Kidney (tissue), 14 donors: ENCODE results near the gene PCDHA3. TPM values are rescaled to one million over a fixed set of nuclear protein-coding genes. Genes with fewer than 3 reads are reported as not detected.
A peak's percentile ranks its signal among the peaks of the same experiment; 100 is the strongest.
"Not testable (repeated sequence)": the region's sequence is repeated elsewhere in the genome, so short reads cannot be mapped to it uniquely, and the experiment has no call there.

Source experiments
- DNase-seq, 5 donors: peaks; one replicate each; pipeline ENCODE4 v3.0.0-alpha.2; 2013 to 2020
- FAIRE-seq: peaks from 2 replicates; lab custom pipeline; 2012; peaks lifted over from hg19 to GRCh38; lab: Jason Lieb, UNC
- H3K27ac ChIP-seq, 2 donors: one replicate each; pipeline ENCODE4 v1.7.0; 2013; ENCODE audit warnings: low read depth in 2 of 2, low read length in 2 of 2, inconsistent platforms in 1 of 2
- H3K27me3 ChIP-seq: one replicate; pipeline ENCODE4 v1.7.1; 2013; ENCODE audit warnings: low read length, inconsistent platforms; ENCODE audit not compliant: control insufficient read depth, insufficient read depth
- H3K36me3 ChIP-seq, 3 donors: one replicate each; pipeline versions ENCODE4 v1.7.0 to v1.7.1; 2013; ENCODE audit warnings: low read length in 3 of 3, control low read depth in 1 of 3, inconsistent platforms in 1 of 3; ENCODE audit not compliant: insufficient read depth in 3 of 3, control insufficient read depth in 2 of 3
- H3K4me1 ChIP-seq, 3 donors: one replicate each; pipeline versions ENCODE4 v1.7.0 to v1.7.1; 2013; ENCODE audit warnings: low read length in 3 of 3, inconsistent platforms in 1 of 3, low read depth in 1 of 3; ENCODE audit not compliant: control insufficient read depth in 2 of 3, insufficient read depth in 2 of 3
- H3K4me3 ChIP-seq, 3 donors: one replicate each; pipeline versions ENCODE4 v1.7.0 to v1.8.1; 2013; ENCODE audit warnings: low read length in 3 of 3, control low read depth in 1 of 3, inconsistent platforms in 1 of 3
- H3K9ac ChIP-seq, 3 donors: one replicate each; pipeline versions ENCODE4 v1.7.0 to v1.7.1; 2013; ENCODE audit warnings: low read length in 3 of 3, control low read depth in 1 of 3, inconsistent platforms in 1 of 3
- H3K9me3 ChIP-seq, 3 donors: one replicate each; pipeline versions ENCODE4 v1.7.0 to v1.7.1; 2013; ENCODE audit warnings: low read length in 3 of 3, control low read depth in 1 of 3, inconsistent platforms in 1 of 3; ENCODE audit not compliant: control insufficient read depth in 2 of 3, insufficient read depth in 1 of 3
- intact Hi-C: fragments of 100-400 bp; cut with DNase I; formaldehyde crosslinking; loops from one replicate; pipeline ENCODE4 v1.11.1; 2022
- polyA plus RNA-seq: library from polyadenylated mRNA; stranded (reverse); fragments of 350-450 nt; fragmentation: Illumina TruSeq; extraction: RNeasy Lipid Tissue Mini Kit (QIAGEN cat#74804); gene quantifications from one replicate; pipeline ENCODE4 v1.2.3, GENCODE V29; 2014; ENCODE audit warnings: low read depth, low replicate concordance; ENCODE audit not compliant: insufficient read depth
- total RNA-seq: library from RNA; stranded (reverse); fragmentation: NEBNext Ultra II Directional; extraction: Animal tissue kit (Norgen Biotek cat#: 25700); gene quantifications from one replicate; pipeline ENCODE4 v1.2.1, GENCODE V29; 2021
- TF ChIP-seq, protein P1 (sequence below): IDR thresholded peaks from 3 replicates; pipeline ENCODE4 v1.5.1; 2012; ENCODE audit warnings: mild to moderate bottlenecking, moderate library complexity, borderline replicate concordance; ENCODE audit not compliant: insufficient read depth; ENCODE audit errors: extremely low read depth
- donor health status: control.
- donor health status: control.
- donor health status: control.
- donor health status: control.
- donor health status: control.
- donor health status: DM: yes; HTN: yes; CAD: no.
- donor health status: Normal renal cell carcinoma (clear cell type).

The PCDHA3 gene
- total and polyA plus RNA-seq, 2 donors from 2014 or later, result 0.13 to 1.4 TPM

DNA sequence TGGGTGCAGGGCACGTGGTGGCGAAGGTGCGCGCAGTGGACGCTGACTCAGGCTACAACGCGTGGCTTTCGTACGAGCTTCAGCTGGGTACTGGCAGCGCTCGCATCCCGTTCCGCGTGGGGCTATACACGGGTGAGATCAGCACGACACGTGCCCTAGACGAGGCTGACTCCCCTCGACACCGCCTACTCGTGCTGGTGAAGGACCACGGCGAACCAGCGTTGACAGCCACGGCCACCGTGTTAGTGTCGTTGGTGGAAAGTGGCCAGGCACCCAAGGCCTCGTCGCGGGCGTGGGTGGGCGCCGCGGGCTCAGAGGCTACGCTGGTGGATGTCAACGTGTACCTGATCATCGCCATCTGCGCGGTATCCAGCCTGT is 4.2 kb upstream of the PCDHA3 start:
- TF ChIP-seq, protein P1, sequence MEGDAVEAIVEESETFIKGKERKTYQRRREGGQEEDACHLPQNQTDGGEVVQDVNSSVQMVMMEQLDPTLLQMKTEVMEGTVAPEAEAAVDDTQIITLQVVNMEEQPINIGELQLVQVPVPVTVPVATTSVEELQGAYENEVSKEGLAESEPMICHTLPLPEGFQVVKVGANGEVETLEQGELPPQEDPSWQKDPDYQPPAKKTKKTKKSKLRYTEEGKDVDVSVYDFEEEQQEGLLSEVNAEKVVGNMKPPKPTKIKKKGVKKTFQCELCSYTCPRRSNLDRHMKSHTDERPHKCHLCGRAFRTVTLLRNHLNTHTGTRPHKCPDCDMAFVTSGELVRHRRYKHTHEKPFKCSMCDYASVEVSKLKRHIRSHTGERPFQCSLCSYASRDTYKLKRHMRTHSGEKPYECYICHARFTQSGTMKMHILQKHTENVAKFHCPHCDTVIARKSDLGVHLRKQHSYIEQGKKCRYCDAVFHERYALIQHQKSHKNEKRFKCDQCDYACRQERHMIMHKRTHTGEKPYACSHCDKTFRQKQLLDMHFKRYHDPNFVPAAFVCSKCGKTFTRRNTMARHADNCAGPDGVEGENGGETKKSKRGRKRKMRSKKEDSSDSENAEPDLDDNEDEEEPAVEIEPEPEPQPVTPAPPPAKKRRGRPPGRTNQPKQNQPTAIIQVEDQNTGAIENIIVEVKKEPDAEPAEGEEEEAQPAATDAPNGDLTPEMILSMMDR, result no peak
- intact Hi-C loops, result no loop called here
- H3K4me3 ChIP-seq, result no peak overlapping the region
- H3K9me3 ChIP-seq, result peaks cover 0 to 22% (median 10%) of the 10 kb centered on the region in 3 donors
- FAIRE-seq (no peak), DNase-seq (peak in 1 of 5 donors; percentile 54)
- no peak overlapping the region for H3K9ac ChIP-seq
- no peaks in the 10 kb centered on the region for H3K27me3 ChIP-seq
- H3K4me1 ChIP-seq, result no peaks in the 10 kb centered on the region
- no peaks in the 10 kb centered on the region for H3K36me3 ChIP-seq
- H3K27ac ChIP-seq, result no peak overlapping the region

DNA sequence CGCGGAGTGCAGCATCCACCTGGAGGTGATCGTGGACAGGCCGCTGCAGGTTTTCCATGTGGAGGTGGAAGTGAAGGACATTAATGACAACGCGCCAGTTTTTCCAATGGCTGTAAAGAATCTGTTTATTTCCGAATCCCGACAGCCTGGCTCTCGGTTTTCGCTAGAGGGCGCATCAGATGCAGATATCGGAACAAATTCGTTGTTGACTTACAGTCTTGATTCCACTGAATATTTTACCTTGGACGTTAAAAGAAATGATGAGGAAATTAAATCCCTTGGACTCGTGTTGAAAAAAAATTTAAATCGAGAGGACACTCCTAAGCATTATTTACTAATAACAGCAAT is 611 bp downstream of the PCDHA3 start:
- Histone ChIP-seq H3K9me3 (peaks cover 3 to 21% (median 4%) of the 10 kb centered on the region in 3 donors), H3K4me1 (peaks cover 0 to 2% (median 0%) of the 10 kb centered on the region in 3 donors), H3K36me3 (no peaks in the 10 kb centered on the region), H3K9ac (no peak overlapping the region), H3K27ac (no peak overlapping the region), H3K27me3 (peaks cover 2% of the 10 kb centered on the region), H3K4me3 (peak overlapping the region in 2 of 3 donors; percentile 4 to 56)
- FAIRE-seq, result no peak
- intact Hi-C loops, result no loop called here
- TF ChIP-seq, protein P1, result peak; percentile 20
- peak in 1 of 5 donors; percentile 4 for DNase-seq

DNA sequence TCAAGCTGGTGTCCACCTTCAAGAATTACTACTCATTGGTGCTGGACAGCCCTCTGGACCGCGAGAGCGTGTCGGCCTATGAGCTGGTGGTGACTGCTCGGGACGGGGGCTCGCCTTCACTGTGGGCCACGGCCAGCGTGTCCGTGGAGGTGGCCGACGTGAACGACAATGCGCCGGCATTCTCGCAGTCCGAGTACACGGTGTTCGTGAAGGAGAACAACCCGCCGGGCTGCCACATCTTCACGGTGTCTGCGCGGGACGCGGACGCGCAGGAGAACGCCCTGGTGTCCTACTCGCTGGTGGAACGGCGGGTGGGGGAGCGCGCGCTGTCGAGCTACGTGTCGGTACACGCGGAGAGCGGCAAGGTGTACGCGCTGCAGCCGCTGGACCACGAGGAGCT is 1.5 kb downstream of the PCDHA3 start:
- H3K4me1 ChIP-seq, result not testable (repeated sequence)

DNA sequence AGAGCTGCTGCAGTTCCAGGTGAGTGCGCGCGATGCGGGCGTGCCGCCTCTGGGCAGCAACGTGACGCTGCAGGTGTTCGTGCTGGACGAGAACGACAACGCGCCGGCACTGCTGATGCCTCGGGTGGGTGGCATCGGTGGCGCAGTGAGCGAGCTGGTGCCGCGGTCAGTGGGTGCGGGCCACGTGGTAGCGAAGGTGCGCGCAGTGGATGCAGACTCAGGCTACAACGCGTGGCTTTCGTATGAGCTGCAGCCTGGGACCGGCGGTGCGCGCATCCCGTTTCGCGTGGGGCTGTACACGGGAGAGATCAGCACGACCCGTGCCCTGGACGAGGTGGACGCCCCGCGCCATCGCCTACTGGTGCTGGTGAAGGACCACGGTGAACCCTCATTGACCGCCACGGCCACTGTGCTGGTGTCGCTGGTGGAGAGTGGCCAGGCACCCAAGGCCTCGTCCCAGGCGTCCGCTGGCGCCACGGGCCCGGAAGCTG is 2.0 kb downstream of the PCDHA3 start:
- no peak overlapping the region for H3K9ac ChIP-seq
- DNase-seq (peak in 1 of 5 donors; percentile 67), FAIRE-seq (no peak)
- H3K4me1 ChIP-seq, result peaks cover 0 to 2% (median 0%) of the 10 kb centered on the region in 3 donors
- peaks cover 2% of the 10 kb centered on the region for H3K27me3 ChIP-seq
- intact Hi-C loops, result no loop called here
- TF ChIP-seq, protein P1, result no peak
- no peak overlapping the region for H3K27ac ChIP-seq
- H3K9me3 ChIP-seq, result peaks cover 3 to 18% (median 4%) of the 10 kb centered on the region in 3 donors
- H3K4me3 ChIP-seq, result no peak overlapping the region
- no peaks in the 10 kb centered on the region for H3K36me3 ChIP-seq

More for the DNA sequence above, 1.5 kb downstream of the PCDHA3 start:
- H3K4me3 ChIP-seq, H3K9ac ChIP-seq, H3K27ac ChIP-seq, H3K36me3 ChIP-seq, intact Hi-C loops, DNase-seq, FAIRE-seq, H3K27me3 ChIP-seq: not testable (repeated sequence)
- H3K9me3 ChIP-seq, result peaks cover 3 to 17% (median 4%) of the 10 kb centered on the region in 3 donors
